ENCODE results near the gene SHROOM2. TPM values are rescaled to one million over a fixed set of nuclear protein-coding genes. Genes with fewer than 3 reads are reported as not detected.

SHROOM2 gene
- total RNA-seq, 1 donor from 2014 or later = 1.8 TPM

- no peak for TF ChIP-seq CTCF (IDR thresholded peaks at IDR 0.05; ENCODE audit: insufficient read depth, low read length, severe bottlenecking)
- FAIRE-seq (peak; percentile 52), DNase-seq (ENCODE audit: low read depth) (peak; percentile 93)
- Histone ChIP-seq H3K27me3 (ENCODE audit: control insufficient read depth, insufficient read depth, low read length) (no peaks in the 10 kb centered on the region), H3K36me3 (ENCODE audit: control insufficient read depth, insufficient read depth, low read length) (no peaks in the 10 kb centered on the region), H3K4me3 (ENCODE audit: low read depth, low read length) (no peak overlapping the region)
These were observed 43.4 kb downstream of the SHROOM2 start for GRCh38 chrX:9829308-9830267.

GRCh38 chrX:9832811-9833210 is 46.6 kb downstream of the SHROOM2 start:
- no peak for DNase-seq (ENCODE audit: low read depth)
- FAIRE-seq = no peak
- no peak overlapping the region for H3K4me3 ChIP-seq (ENCODE audit: low read depth, low read length)
- no peak for TF ChIP-seq CTCF (IDR thresholded peaks at IDR 0.05; ENCODE audit: insufficient read depth, low read length, severe bottlenecking)
- H3K27me3 ChIP-seq (ENCODE audit: control insufficient read depth, insufficient read depth, low read length) = no peaks in the 10 kb centered on the region
- no peaks in the 10 kb centered on the region for H3K36me3 ChIP-seq (ENCODE audit: control insufficient read depth, insufficient read depth, low read length)

GRCh38 chrX:9835585-9836210 is 49.5 kb downstream of the SHROOM2 start:
- TF ChIP-seq CTCF (IDR thresholded peaks at IDR 0.05; ENCODE audit: insufficient read depth, low read length, severe bottlenecking) = no peak
- no peak for DNase-seq (ENCODE audit: low read depth)
- no peaks in the 10 kb centered on the region for H3K36me3 ChIP-seq (ENCODE audit: control insufficient read depth, insufficient read depth, low read length)
- no peak overlapping the region for H3K4me3 ChIP-seq (ENCODE audit: low read depth, low read length)
- H3K27me3 ChIP-seq (ENCODE audit: control insufficient read depth, insufficient read depth, low read length) = no peaks in the 10 kb centered on the region
- no peak for FAIRE-seq

GRCh38 chrX:9842541-9842940 is 56.3 kb downstream of the SHROOM2 start:
- Histone ChIP-seq H3K4me3 (ENCODE audit: low read depth, low read length) (no peak overlapping the region), H3K27me3 (ENCODE audit: control insufficient read depth, insufficient read depth, low read length) (no peaks in the 10 kb centered on the region), H3K36me3 (ENCODE audit: control insufficient read depth, insufficient read depth, low read length) (no peaks in the 10 kb centered on the region)
- DNase-seq (ENCODE audit: low read depth) = no peak
- no peak for TF ChIP-seq CTCF (IDR thresholded peaks at IDR 0.05; ENCODE audit: insufficient read depth, low read length, severe bottlenecking)
- FAIRE-seq = no peak

- FAIRE-seq = no peak
- Histone ChIP-seq H3K27me3 (ENCODE audit: control insufficient read depth, insufficient read depth, low read length) (no peaks in the 10 kb centered on the region), H3K36me3 (ENCODE audit: control insufficient read depth, insufficient read depth, low read length) (no peaks in the 10 kb centered on the region), H3K4me3 (ENCODE audit: low read depth, low read length) (no peak overlapping the region)
- DNase-seq (ENCODE audit: low read depth) = no peak
- no peak for TF ChIP-seq CTCF (IDR thresholded peaks at IDR 0.05; ENCODE audit: insufficient read depth, low read length, severe bottlenecking)
These were observed 58.8 kb downstream of the SHROOM2 start for GRCh38 chrX:9844936-9845577.
